ENCODE measurements around the gene EIF3L. TPM values are rescaled to one million over a fixed set of nuclear protein-coding genes. Genes with fewer than 3 reads are reported as not detected.

Gene EIF3L
- total RNA-seq, 3 donors from 2014 or later (not counting 1 experiment from before 2014, with no cell fraction given) = 276 to 295 (median 291) TPM

DNA sequence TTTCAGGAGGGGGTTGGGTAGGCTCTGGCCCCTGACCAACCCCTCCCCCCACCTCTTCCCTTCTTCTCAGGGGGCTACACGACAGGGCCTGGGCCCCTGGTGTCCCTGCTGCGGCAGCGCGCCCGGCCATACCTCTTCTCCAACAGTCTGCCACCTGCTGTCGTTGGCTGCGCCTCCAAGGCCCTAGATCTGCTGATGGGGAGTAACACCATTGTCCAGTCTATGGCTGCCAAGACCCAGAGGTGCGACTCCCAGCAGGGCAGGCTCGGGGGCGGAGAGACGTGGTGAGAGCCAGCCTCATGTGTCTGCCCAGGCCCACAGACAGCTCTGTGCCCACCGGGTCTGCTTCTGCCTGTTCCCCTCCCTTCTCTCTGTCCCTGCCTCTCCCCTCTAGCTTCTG is 33.6 kb upstream of the EIF3L start:
- Histone ChIP-seq H3K27me3 (ENCODE audit: control insufficient read depth, insufficient read depth, low read length) (peaks cover 3% of the 10 kb centered on the region), H3K4me1 (ENCODE audit: control insufficient read depth, insufficient read depth, low read length) (peaks cover 21% of the 10 kb centered on the region), H3K9me3 (ENCODE audit: control insufficient read depth, insufficient read depth, low read length) (no peaks in the 10 kb centered on the region), H3K4me3 (ENCODE audit: low read length) (no peak overlapping the region), H3K27ac (ENCODE audit: low read length) (no peak overlapping the region), H3K36me3 (ENCODE audit: control insufficient read depth, insufficient read depth, low read length) (no peaks in the 10 kb centered on the region)
- no peak for ATAC-seq
- Mint-ChIP-seq H3K36me3 (no peaks in the 10 kb centered on the region), H3K27ac (no peak overlapping the region), H3K4me1 (peaks cover 0 to 14% of the 10 kb centered on the region in 2 donors), H3K4me3 (no peak overlapping the region), H3K9me3 (no peaks in the 10 kb centered on the region), H3K27me3 (ENCODE audit: low read depth in 2 of 2) (peaks cover 0 to 12% of the 10 kb centered on the region in 2 donors)
- no peak for DNase-seq
- intact Hi-C loops (cut with micrococcal nuclease) = loop anchor here (5.0 kb wide), 1 partner anchor 137 kb away; the partner anchor contains the start of genes C22orf23 and POLR2F
- TF ChIP-seq CTCF (IDR thresholded peaks at IDR 0.05) = no peak
- WGBS (ENCODE audit: insufficient coverage) = 94% methylated on average over 12 of the region's 12 CpGs

DNA sequence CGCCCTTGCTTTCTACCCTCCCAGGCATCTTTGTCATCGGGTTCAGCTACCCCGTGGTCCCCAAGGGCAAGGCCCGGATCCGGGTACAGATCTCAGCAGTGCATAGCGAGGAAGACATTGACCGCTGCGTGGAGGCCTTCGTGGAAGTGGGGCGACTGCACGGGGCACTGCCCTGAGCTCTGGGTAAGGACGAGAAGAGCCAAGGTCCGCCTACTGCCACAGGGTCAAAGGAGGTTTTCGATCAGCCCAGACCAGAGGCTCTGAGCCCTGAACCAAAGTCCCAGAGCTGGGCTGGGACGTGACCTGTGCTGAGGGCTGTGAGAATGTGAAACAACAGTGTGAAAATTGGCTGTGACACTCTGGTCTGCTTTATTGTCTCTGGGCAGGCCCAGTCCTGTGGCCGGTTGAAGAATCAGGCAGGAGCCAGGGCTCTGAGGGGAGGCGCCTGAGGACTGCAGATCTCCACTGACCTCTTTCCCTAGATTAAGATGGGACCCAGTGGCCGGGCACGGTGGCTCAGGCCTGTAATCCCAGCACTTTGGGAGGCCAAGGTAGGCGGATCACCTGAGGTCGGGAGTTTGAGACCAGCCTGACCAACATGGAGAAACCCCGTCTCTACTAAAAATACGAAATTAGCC is 32.6 kb upstream of the EIF3L start:
- no peaks in the 10 kb centered on the region for H3K27me3 ChIP-seq (ENCODE audit: control insufficient read depth, insufficient read depth, low read length)
- intact Hi-C loops (cut with micrococcal nuclease) = loop anchor here (1.0 to 5.0 kb wide), 2 partner anchors 47 to 136 kb away; partner anchors contain the start of genes C22orf23 and POLR2F
- H3K27me3 Mint-ChIP-seq (ENCODE audit: low read depth in 2 of 2) = peaks cover 0 to 13% of the 10 kb centered on the region in 2 donors

GRCh38 chr22:37817705-37818408 is 31.4 kb upstream of the EIF3L start:
- Mint-ChIP-seq H3K27ac (no peak overlapping the region), H3K4me1 (peaks cover 0 to 14% of the 10 kb centered on the region in 2 donors), H3K9me3 (no peaks in the 10 kb centered on the region), H3K4me3 (peak overlapping the region; percentile 58), H3K36me3 (no peaks in the 10 kb centered on the region), H3K27me3 (ENCODE audit: low read depth in 2 of 2) (peaks cover 0 to 17% of the 10 kb centered on the region in 2 donors)
- DNase-seq (peak; percentile 85 to 87), ATAC-seq (peak; percentile 84 to 88 (median 87))
- no peak overlapping the region for H3K4me3 ChIP-seq (ENCODE audit: low read length)
- H3K9me3 ChIP-seq (ENCODE audit: control insufficient read depth, insufficient read depth, low read length) = no peaks in the 10 kb centered on the region
- intact Hi-C loops (cut with micrococcal nuclease) = loop anchor here (1.0 to 5.0 kb wide), 3 partner anchors 45 to 147 kb away; partner anchors contain the start of genes C22orf23 and POLR2F
- H3K36me3 ChIP-seq (ENCODE audit: control insufficient read depth, insufficient read depth, low read length) = no peaks in the 10 kb centered on the region
- TF ChIP-seq CTCF (IDR thresholded peaks at IDR 0.05) = peak; percentile 87
- H3K27me3 ChIP-seq (ENCODE audit: control insufficient read depth, insufficient read depth, low read length) = no peaks in the 10 kb centered on the region
- peaks cover 21% of the 10 kb centered on the region for H3K4me1 ChIP-seq (ENCODE audit: control insufficient read depth, insufficient read depth, low read length)
- H3K27ac ChIP-seq (ENCODE audit: low read length) = no peak overlapping the region
- WGBS (ENCODE audit: insufficient coverage) = 10% methylated on average over 29 of the region's 29 CpGs

More for the DNA sequence above, 32.6 kb upstream of the EIF3L start:
- 96% methylated on average over 23 of the region's 23 CpGs for WGBS (ENCODE audit: insufficient coverage)
- no peak overlapping the region for H3K4me3 Mint-ChIP-seq
- H3K4me1 ChIP-seq (ENCODE audit: control insufficient read depth, insufficient read depth, low read length) = peaks cover 21% of the 10 kb centered on the region
- TF ChIP-seq CTCF (IDR thresholded peaks at IDR 0.05) = no peak
- no peaks in the 10 kb centered on the region for H3K9me3 ChIP-seq (ENCODE audit: control insufficient read depth, insufficient read depth, low read length)
- no peak overlapping the region for H3K27ac ChIP-seq (ENCODE audit: low read length)
- no peaks in the 10 kb centered on the region for H3K9me3 Mint-ChIP-seq
- H3K4me3 ChIP-seq (ENCODE audit: low read length) = no peak overlapping the region
- H3K4me1 Mint-ChIP-seq = peaks cover 0 to 14% of the 10 kb centered on the region in 2 donors
- H3K36me3 Mint-ChIP-seq = no peaks in the 10 kb centered on the region
- ATAC-seq (no peak), DNase-seq (no peak)
- H3K36me3 ChIP-seq (ENCODE audit: control insufficient read depth, insufficient read depth, low read length) = no peaks in the 10 kb centered on the region
- H3K27ac Mint-ChIP-seq = no peak overlapping the region
